ENCODE measurements around the gene USP3. TPM values are rescaled to one million over a fixed set of nuclear protein-coding genes. Genes with fewer than 3 reads are reported as not detected.

The USP3 gene
- total and polyA plus RNA-seq, 9 of the 15 experiments (the other 6 are each of a cell fraction or from before 2014, with no cell fraction given): 17.3 to 54.3 (median 34.8) TPM

DNA sequence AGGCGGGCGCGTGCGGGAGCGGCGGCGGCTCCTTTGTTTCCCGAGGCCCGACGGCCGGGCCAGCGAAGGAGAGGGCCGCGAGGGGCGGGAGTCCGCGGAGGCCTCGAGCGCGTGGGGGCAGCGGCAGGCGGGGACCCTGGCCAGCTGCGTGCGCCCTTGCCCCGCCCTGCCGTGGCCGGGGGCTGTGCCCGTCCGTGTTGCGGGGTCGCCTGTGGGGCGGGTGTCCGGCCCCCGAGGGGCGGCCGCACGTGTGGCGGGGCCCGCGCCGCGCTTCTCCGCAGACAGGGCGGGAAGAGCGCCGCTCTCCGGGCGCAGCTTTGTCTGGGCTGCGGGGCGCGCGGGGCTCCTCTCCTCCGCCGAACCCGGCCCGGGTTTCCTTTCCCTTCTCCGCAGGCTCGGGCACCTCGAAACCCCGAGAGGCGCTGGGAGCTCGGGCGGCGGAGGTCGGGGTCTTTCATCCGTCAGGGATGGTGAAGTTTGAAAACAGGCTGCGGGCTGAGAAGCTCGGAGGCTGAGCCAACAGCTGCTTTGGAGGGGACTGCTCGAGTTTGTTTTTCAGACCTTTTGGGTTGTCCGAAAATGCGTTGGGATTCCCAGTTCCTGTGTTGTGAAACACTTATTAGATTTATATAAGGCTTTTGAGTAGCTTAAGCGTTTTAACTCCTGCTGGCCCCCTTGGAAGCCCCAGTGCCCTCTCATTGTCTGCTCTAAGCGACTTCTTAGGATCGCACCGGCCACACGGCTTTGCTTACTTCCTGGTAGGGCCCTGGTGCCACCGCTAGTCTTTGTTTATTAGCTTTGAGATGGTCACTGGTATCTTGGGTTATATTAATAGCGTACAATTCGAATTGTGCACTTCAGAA lies 817 bp downstream of the USP3 start (continued):
- TF ChIP-seq, protein P1, sequence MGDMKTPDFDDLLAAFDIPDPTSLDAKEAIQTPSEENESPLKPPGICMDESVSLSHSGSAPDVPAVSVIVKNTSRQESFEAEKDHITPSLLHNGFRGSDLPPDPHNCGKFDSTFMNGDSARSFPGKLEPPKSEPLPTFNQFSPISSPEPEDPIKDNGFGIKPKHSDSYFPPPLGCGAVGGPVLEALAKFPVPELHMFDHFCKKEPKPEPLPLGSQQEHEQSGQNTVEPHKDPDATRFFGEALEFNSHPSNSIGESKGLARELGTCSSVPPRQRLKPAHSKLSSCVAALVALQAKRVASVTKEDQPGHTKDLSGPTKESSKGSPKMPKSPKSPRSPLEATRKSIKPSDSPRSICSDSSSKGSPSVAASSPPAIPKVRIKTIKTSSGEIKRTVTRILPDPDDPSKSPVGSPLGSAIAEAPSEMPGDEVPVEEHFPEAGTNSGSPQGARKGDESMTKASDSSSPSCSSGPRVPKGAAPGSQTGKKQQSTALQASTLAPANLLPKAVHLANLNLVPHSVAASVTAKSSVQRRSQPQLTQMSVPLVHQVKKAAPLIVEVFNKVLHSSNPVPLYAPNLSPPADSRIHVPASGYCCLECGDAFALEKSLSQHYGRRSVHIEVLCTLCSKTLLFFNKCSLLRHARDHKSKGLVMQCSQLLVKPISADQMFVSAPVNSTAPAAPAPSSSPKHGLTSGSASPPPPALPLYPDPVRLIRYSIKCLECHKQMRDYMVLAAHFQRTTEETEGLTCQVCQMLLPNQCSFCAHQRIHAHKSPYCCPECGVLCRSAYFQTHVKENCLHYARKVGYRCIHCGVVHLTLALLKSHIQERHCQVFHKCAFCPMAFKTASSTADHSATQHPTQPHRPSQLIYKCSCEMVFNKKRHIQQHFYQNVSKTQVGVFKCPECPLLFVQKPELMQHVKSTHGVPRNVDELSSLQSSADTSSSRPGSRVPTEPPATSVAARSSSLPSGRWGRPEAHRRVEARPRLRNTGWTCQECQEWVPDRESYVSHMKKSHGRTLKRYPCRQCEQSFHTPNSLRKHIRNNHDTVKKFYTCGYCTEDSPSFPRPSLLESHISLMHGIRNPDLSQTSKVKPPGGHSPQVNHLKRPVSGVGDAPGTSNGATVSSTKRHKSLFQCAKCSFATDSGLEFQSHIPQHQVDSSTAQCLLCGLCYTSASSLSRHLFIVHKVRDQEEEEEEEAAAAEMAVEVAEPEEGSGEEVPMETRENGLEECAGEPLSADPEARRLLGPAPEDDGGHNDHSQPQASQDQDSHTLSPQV (IDR thresholded peaks at IDR 0.05): peak; percentile 72
- 0 out of 4 replicates have a peak, but pooled peaks of 1 of the 2 experiments have one; percentile 5 for TF ChIP-seq NRF1 (conservative IDR thresholded peaks at IDR 0.05 in 1 of 2, IDR thresholded peaks at IDR 0.05 in 1 of 2)
- peak; percentile 24; the same call in 1 of the 2 replicates for TF ChIP-seq SUPT5H (IDR thresholded peaks at IDR 0.05)
- peak; percentile 71 to 77; a peak in 3 of 4 replicates for TF ChIP-seq FOXK2 (conservative IDR thresholded peaks at IDR 0.05 in 1 of 2, IDR thresholded peaks at IDR 0.05 in 1 of 2; ENCODE audit: low read depth in 2 of 2)
- no peak for TF ChIP-seq C11orf30 (IDR thresholded peaks at IDR 0.05; ENCODE audit: low read depth)
- TF ChIP-seq PRPF4 (IDR thresholded peaks at IDR 0.05; ENCODE audit: insufficient read depth, low read depth, low read length, poor library complexity, severe bottlenecking): no peak
- 0 out of 2 replicates have a peak, but pooled peaks have one; percentile 42 for TF ChIP-seq POLR2AphosphoS5 (IDR thresholded peaks at IDR 0.05; ENCODE audit: control insufficient read depth, insufficient read depth, low read depth, low read length)
- 0 out of 2 replicates have a peak, but pooled peaks have one; percentile 42 for TF ChIP-seq E2F3 (CRISPR knock-in tag; IDR thresholded peaks at IDR 0.05)
- TF ChIP-seq CREB1 (IDR thresholded peaks at IDR 0.05): no peak
- no peak for TF ChIP-seq CREB1 (CRISPR knock-in tag; IDR thresholded peaks at IDR 0.05)
- no peak for TF ChIP-seq ZNF143 (CRISPR knock-in tag; IDR thresholded peaks at IDR 0.05)
- peak; percentile 83 for TF ChIP-seq GATAD2B (IDR thresholded peaks at IDR 0.05; ENCODE audit: borderline replicate concordance)
- TF ChIP-seq, protein P2, sequence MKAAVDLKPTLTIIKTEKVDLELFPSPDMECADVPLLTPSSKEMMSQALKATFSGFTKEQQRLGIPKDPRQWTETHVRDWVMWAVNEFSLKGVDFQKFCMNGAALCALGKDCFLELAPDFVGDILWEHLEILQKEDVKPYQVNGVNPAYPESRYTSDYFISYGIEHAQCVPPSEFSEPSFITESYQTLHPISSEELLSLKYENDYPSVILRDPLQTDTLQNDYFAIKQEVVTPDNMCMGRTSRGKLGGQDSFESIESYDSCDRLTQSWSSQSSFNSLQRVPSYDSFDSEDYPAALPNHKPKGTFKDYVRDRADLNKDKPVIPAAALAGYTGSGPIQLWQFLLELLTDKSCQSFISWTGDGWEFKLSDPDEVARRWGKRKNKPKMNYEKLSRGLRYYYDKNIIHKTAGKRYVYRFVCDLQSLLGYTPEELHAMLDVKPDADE (conservative IDR thresholded peaks at IDR 0.05; ENCODE audit: control insufficient read depth, low read depth, low read length): peak; percentile 57; the same call in 1 of the 2 replicates
- TF ChIP-seq, protein P3, sequence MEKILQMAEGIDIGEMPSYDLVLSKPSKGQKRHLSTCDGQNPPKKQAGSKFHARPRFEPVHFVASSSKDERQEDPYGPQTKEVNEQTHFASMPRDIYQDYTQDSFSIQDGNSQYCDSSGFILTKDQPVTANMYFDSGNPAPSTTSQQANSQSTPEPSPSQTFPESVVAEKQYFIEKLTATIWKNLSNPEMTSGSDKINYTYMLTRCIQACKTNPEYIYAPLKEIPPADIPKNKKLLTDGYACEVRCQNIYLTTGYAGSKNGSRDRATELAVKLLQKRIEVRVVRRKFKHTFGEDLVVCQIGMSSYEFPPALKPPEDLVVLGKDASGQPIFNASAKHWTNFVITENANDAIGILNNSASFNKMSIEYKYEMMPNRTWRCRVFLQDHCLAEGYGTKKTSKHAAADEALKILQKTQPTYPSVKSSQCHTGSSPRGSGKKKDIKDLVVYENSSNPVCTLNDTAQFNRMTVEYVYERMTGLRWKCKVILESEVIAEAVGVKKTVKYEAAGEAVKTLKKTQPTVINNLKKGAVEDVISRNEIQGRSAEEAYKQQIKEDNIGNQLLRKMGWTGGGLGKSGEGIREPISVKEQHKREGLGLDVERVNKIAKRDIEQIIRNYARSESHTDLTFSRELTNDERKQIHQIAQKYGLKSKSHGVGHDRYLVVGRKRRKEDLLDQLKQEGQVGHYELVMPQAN (IDR thresholded peaks at IDR 0.05; ENCODE audit: borderline replicate concordance): peak; percentile 42; the same call in 1 of the 2 replicates
- peak; percentile 49; the same call in 1 of the 2 replicates for TF ChIP-seq PHF8 (IDR thresholded peaks at IDR 0.05; ENCODE audit: borderline replicate concordance, low read length)
- no peak for TF ChIP-seq CEBPG (CRISPR knock-in tag; IDR thresholded peaks at IDR 0.05)
- TF ChIP-seq CEBPG (tag; conservative IDR thresholded peaks at IDR 0.05 in 1 of 2, IDR thresholded peaks at IDR 0.05 in 1 of 2): no peak
- TF ChIP-seq RAD21 (CRISPR knock-in tag; conservative IDR thresholded peaks at IDR 0.05 in 1 of 2, IDR thresholded peaks at IDR 0.05 in 1 of 2): 0 out of 4 replicates have a peak, but pooled peaks of 1 of the 2 experiments have one; percentile 21

Data from K562 (cell line).